Esophagus muscularis mucosa (tissue), 4 donors: ENCODE results near the gene MSANTD1.

Experiments used
- EP300 ChIP-seq: sonication (generic); formaldehyde crosslinking; IDR thresholded peaks from one replicate; pipeline ENCODE4 v1.6.1; 2017; ENCODE audit warnings: antibody characterized with exemption
- POLR2A ChIP-seq: fragments of 450-650 bp; IDR thresholded peaks from one replicate; pipeline ENCODE4 v1.6.1; 2017; ENCODE audit warnings: antibody characterized with exemption, moderate library complexity, mild to moderate bottlenecking, low read depth
- POLR2AphosphoS5 ChIP-seq, 2 donors: sonication (generic); formaldehyde crosslinking; IDR thresholded peaks; one replicate each; pipeline ENCODE4 v1.6.1; 2017; ENCODE audit warnings: antibody characterized with exemption in 2 of 2
- TF ChIP-seq, protein P1 (sequence below), 3 experiments: fragments of 200-600 bp in 2 of 3; fragments of 450-650 bp in 1 of 3; sonication (generic) in 2 of 3; IDR thresholded peaks; one replicate each; pipeline ENCODE4 v1.5.1; 2017 to 2019; ENCODE audit warnings: antibody characterized with exemption in 3 of 3, mild to moderate bottlenecking in 2 of 3, moderate library complexity in 1 of 3

DNA sequence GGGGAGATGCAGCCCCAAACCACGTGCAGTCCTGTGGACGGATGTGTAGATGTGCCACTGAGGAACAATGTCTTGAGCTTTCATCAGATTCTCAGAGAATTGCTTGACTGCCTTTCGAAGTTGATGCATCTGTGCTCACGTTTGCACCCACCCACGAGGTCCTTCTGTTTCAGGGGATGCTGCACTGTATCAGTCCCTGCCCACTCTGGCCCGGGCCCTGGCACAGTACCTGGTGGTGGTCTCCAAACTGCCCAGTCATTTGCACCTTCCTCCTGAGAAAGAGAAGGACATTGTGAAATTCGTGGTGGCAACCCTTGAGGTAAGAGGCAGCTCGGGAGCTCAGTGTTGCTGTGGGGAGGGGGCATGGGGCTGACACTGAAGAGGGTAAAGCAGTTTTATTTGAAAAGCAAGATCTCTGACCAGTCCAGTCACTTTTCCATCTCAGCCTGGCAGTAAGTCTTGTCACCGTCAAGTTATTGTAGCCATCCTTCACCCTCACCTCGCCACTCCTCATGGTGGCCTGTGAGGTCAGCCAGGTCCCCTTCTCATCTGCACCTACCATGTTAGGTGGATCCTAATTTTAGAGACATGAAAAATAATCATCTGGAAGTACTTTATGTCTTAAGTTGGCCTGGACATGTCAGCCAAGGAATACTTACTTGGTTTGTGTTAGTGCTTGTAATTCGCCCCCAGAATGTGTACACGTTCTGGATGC lies 36.4 kb upstream of the MSANTD1 start:
- TF ChIP-seq, protein P1, sequence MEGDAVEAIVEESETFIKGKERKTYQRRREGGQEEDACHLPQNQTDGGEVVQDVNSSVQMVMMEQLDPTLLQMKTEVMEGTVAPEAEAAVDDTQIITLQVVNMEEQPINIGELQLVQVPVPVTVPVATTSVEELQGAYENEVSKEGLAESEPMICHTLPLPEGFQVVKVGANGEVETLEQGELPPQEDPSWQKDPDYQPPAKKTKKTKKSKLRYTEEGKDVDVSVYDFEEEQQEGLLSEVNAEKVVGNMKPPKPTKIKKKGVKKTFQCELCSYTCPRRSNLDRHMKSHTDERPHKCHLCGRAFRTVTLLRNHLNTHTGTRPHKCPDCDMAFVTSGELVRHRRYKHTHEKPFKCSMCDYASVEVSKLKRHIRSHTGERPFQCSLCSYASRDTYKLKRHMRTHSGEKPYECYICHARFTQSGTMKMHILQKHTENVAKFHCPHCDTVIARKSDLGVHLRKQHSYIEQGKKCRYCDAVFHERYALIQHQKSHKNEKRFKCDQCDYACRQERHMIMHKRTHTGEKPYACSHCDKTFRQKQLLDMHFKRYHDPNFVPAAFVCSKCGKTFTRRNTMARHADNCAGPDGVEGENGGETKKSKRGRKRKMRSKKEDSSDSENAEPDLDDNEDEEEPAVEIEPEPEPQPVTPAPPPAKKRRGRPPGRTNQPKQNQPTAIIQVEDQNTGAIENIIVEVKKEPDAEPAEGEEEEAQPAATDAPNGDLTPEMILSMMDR (IDR thresholded peaks at IDR 0.05): no peak
- no peak for TF ChIP-seq POLR2AphosphoS5 (IDR thresholded peaks at IDR 0.05)
- no peak for TF ChIP-seq POLR2A
- no peak for TF ChIP-seq EP300
